B cell (primary cell): ENCODE measurements around the gene RAB7B. TPM values are rescaled to one million over a fixed set of nuclear protein-coding genes. Genes with fewer than 3 reads are reported as not detected.

Experiments used
- ATAC-seq: fragments of 200-7000 bp; cut with Tn5 transposase; one replicate; pipeline ENCODE4 v1.10.0; 2021; ENCODE audit warnings: low read depth, mild to moderate bottlenecking, moderate number of reproducible peaks, moderate library complexity
- CTCF ChIA-PET: fragments of 350-600 bp; sonication (Branson Sonifier 250); formaldehyde crosslinking; loops from one replicate; lab custom pipeline; 2021; ENCODE audit warnings: antibody characterized with exemption, inconsistent platforms; lab: Charles Lee
- POLR2A ChIA-PET: fragments of 350-600 bp; sonication (Branson Sonifier 250); formaldehyde crosslinking; loops from one replicate; lab custom pipeline; 2021; ENCODE audit warnings: antibody characterized with exemption; lab: Charles Lee
- DNase-seq: peaks from one replicate; pipeline ENCODE4 v3.0.0; 2013
- H2AFZ ChIP-seq: 2 replicates; pipeline ENCODE4 v1.6.1; 2012; ENCODE audit warnings: mild to moderate bottlenecking, low read depth, low read length; ENCODE audit not compliant: insufficient read depth, poor library complexity, severe bottlenecking
- H3K27ac ChIP-seq, 2 donors: 1 replicate in 1 of 2; 2 replicates in 1 of 2; pipeline ENCODE4 v1.5.1; 2012 to 2013; ENCODE audit warnings: low read length in 2 of 2, mild to moderate bottlenecking in 2 of 2, moderate library complexity in 1 of 2
- H3K27me3 ChIP-seq, 4 experiments: fragments of 200-600 bp in 1 of 4; sonication (generic) in 1 of 4; replicated peaks in 1 of 4; 1 replicate in 2 of 4; 2 replicates in 2 of 4; pipeline versions ENCODE4 v1.6.1 to v1.7.0; 2013 to 2016; ENCODE audit warnings: low read length in 3 of 4, mild to moderate bottlenecking in 2 of 4, mixed read lengths in 1 of 4, moderate library complexity in 1 of 4; ENCODE audit not compliant: insufficient read depth in 4 of 4, control insufficient read depth in 3 of 4; ENCODE audit errors: control extremely low read depth in 1 of 4
- H3K36me3 ChIP-seq, 2 experiments: replicated peaks in 1 of 2; 1 replicate in 1 of 2; 2 replicates in 1 of 2; pipeline versions ENCODE4 v1.6.1 to v1.7.1; 2013; ENCODE audit warnings: low read length in 1 of 2; ENCODE audit not compliant: insufficient read depth in 2 of 2, control insufficient read depth in 1 of 2; ENCODE audit errors: control extremely low read depth in 1 of 2, extremely low read depth in 1 of 2
- H3K4me1 ChIP-seq, 2 donors: fragments of 200-600 bp in 1 of 2; sonication (generic) in 1 of 2; 1 replicate in 1 of 2; 2 replicates in 1 of 2; pipeline versions ENCODE4 v1.5.1 to v1.6.1; 2013 to 2017; ENCODE audit warnings: low read length in 2 of 2; ENCODE audit not compliant: control insufficient read depth in 2 of 2, insufficient read depth in 2 of 2
- H3K4me2 ChIP-seq: replicated peaks from 2 replicates; pipeline ENCODE3; 2012; ENCODE audit warnings: mild to moderate bottlenecking, low read depth, low read length; ENCODE audit not compliant: poor library complexity, severe bottlenecking
- H3K4me3 ChIP-seq, 5 experiments: fragments of 200-600 bp in 1 of 5; sonication (generic) in 1 of 5; 1 replicate in 3 of 5; 2 replicates in 2 of 5; pipeline versions ENCODE4 v1.5.1 to v1.7.0; 2011 to 2016; ENCODE audit warnings: low read length in 4 of 5, mild to moderate bottlenecking in 4 of 5, low read depth in 2 of 5, control low read depth in 1 of 5, moderate library complexity in 1 of 5; ENCODE audit not compliant: insufficient read depth in 1 of 5; ENCODE audit errors: control extremely low read depth in 1 of 5, extremely low read depth in 1 of 5
- H3K79me2 ChIP-seq: fragments of 200-600 bp; sonication (generic); one replicate; pipeline ENCODE4 v1.6.0; 2016; ENCODE audit warnings: low read length; ENCODE audit not compliant: control insufficient read depth, insufficient read depth
- H3K9ac ChIP-seq: fragments of 200-600 bp; sonication (generic); 2 replicates; pipeline ENCODE4 v1.6.1; 2017; ENCODE audit warnings: mild to moderate bottlenecking, low read length, moderate library complexity
- H3K9me3 ChIP-seq, 3 donors: one replicate each; pipeline versions ENCODE4 v1.6.1 to v1.7.1; 2013; ENCODE audit warnings: low read length in 2 of 3; ENCODE audit not compliant: control insufficient read depth in 2 of 3, insufficient read depth in 1 of 3; ENCODE audit errors: control extremely low read depth in 1 of 3
- H4K20me1 ChIP-seq: 2 replicates; pipeline ENCODE4 v1.6.0; 2012; ENCODE audit warnings: mild to moderate bottlenecking, low read length; ENCODE audit not compliant: insufficient read depth, control insufficient read depth, poor library complexity, severe bottlenecking
- H3K27ac Mint-ChIP-seq: one replicate; pipeline ENCODE4 v1.8.0; 2021; ENCODE audit warnings: mixed read lengths
- H3K27me3 Mint-ChIP-seq: one replicate; pipeline ENCODE4 v1.8.0; 2021; ENCODE audit warnings: mixed read lengths
- H3K4me1 Mint-ChIP-seq: one replicate; pipeline ENCODE4 v1.8.0; 2021; ENCODE audit warnings: mixed read lengths
- H3K4me3 Mint-ChIP-seq: one replicate; pipeline ENCODE4 v1.8.0; 2021; ENCODE audit warnings: mixed read lengths
- H3K9me3 Mint-ChIP-seq: one replicate; pipeline ENCODE4 v1.8.0; 2022; ENCODE audit warnings: mixed read lengths; ENCODE audit not compliant: insufficient read depth
- CTCF ChIP-seq: fragments of 200-600 bp; IDR thresholded peaks from one replicate; pipeline ENCODE4 v1.8.0; 2022; ENCODE audit warnings: antibody characterized with exemption, mild to moderate bottlenecking
- EZH2 ChIP-seq: IDR thresholded peaks from 2 replicates; pipeline ENCODE4 v1.6.1; 2012; ENCODE audit warnings: borderline replicate concordance, low read depth, mild to moderate bottlenecking, moderate library complexity, low read length; ENCODE audit not compliant: insufficient read depth, poor library complexity, severe bottlenecking
- WGBS: methylation state at CpG from one replicate; pipeline ENCODE4 v1.1.5; 2013; ENCODE audit warnings: missing lambda C conversion rate; ENCODE audit not compliant: insufficient coverage; 5-methylcytosine and 5-hydroxymethylcytosine counted together
- intact Hi-C: fragments of 100-400 bp; cut with micrococcal nuclease; formaldehyde crosslinking; loops from one replicate; pipeline ENCODE4 v1.10.0; 2022
- polyA plus RNA-seq: library from polyadenylated mRNA; depleted of rRNA; stranded (reverse); fragments of >200 nt; gene quantifications from 2 replicates; pipeline ENCODE4 v1.2.3, GENCODE V29; 2012
- total RNA-seq, 2 donors: library from RNA; stranded (reverse); fragments of 120-200 nt in 1 of 2; gene quantifications; 1 replicate in 1 of 2; 2 replicates in 1 of 2; pipeline versions ENCODE4 v1.2.3 to v1.2.4, GENCODE V29; 2013 to 2022

The RAB7B gene
- total and polyA plus RNA-seq, 2 donors (not counting 1 experiment from before 2014, with no cell fraction given), result not detected

GRCh38 chr1:205942631-205943159, 60.5 kb downstream of the RAB7B start:
- no peak for ATAC-seq
- CTCF ChIA-PET, result interaction anchor here (1.3 to 1.8 kb wide), 3 partner anchors 23 to 456 kb away, joined by 3 to 6 read pairs (median 4); no protein-coding TSS in a partner anchor

GRCh38 chr1:205940710-205941109, 62.5 kb downstream of the RAB7B start:
- Histone ChIP-seq H3K36me3 (no peaks in the 10 kb centered on the region), H3K27ac (no peak overlapping the region), H3K9ac (no peak overlapping the region), H3K27me3 (peaks cover 0 to 12% (median 0%) of the 10 kb centered on the region in 4 experiments), H2AFZ (no peak overlapping the region), H3K4me1 (no peaks in the 10 kb centered on the region), H3K4me2 (no peak overlapping the region), H3K79me2 (no peaks in the 10 kb centered on the region), H3K4me3 (no peak overlapping the region), H4K20me1 (no peaks in the 10 kb centered on the region), H3K9me3 (no peaks in the 10 kb centered on the region)
- Mint-ChIP-seq H3K27me3 (peaks cover 56% of the 10 kb centered on the region), H3K4me3 (no peak overlapping the region), H3K4me1 (no peaks in the 10 kb centered on the region), H3K9me3 (no peaks in the 10 kb centered on the region), H3K27ac (no peak overlapping the region)
- 91% methylated on average over 5 of the region's 5 CpGs for WGBS
- POLR2A ChIA-PET, result no interaction called here
- ATAC-seq (no peak), DNase-seq (no peak)
- TF ChIP-seq CTCF, result no peak
- no peak for TF ChIP-seq EZH2
- intact Hi-C loops, result no loop called here
- CTCF ChIA-PET, result no interaction called here

More at GRCh38 chr1:205942631-205943159, 60.5 kb downstream of the RAB7B start:
- H3K4me1 Mint-ChIP-seq, result no peaks in the 10 kb centered on the region
- no peaks in the 10 kb centered on the region for H4K20me1 ChIP-seq
- H3K9ac ChIP-seq, result no peak overlapping the region
- no peak overlapping the region for H3K4me3 Mint-ChIP-seq
- no peak overlapping the region for H3K27ac ChIP-seq
- no peaks in the 10 kb centered on the region for H3K4me1 ChIP-seq
- intact Hi-C loops, result no loop called here
- H3K27me3 ChIP-seq, result peaks cover 0 to 10% (median 0%) of the 10 kb centered on the region in 4 experiments
- peaks cover 53% of the 10 kb centered on the region for H3K27me3 Mint-ChIP-seq
- no peak for DNase-seq
- no peak overlapping the region for H3K4me2 ChIP-seq
- H2AFZ ChIP-seq, result no peak overlapping the region
- H3K27ac Mint-ChIP-seq, result no peak overlapping the region
- H3K79me2 ChIP-seq, result no peaks in the 10 kb centered on the region
- POLR2A ChIA-PET, result no interaction called here
- no peaks in the 10 kb centered on the region for H3K36me3 ChIP-seq
- WGBS, result 63% methylated on average over 4 of the region's 12 CpGs
- H3K4me3 ChIP-seq, result no peak overlapping the region
- no peaks in the 10 kb centered on the region for H3K9me3 Mint-ChIP-seq
- no peak for TF ChIP-seq EZH2
- no peaks in the 10 kb centered on the region for H3K9me3 ChIP-seq
